Ramos (cell line): ENCODE data around the gene USP30.
"Not testable (repeated sequence)": the region's sequence is repeated elsewhere in the genome, so short reads cannot be mapped to it uniquely, and the experiment has no call there.

Experiments used
- in situ Hi-C: fragments of 300-500 bp; cut with MboI; formaldehyde crosslinking; loops from one replicate; pipeline ENCODE4 v1.14.3; 2022; ENCODE audit warnings: low sequenced_read_pairs; ENCODE audit not compliant: unreplicated experiment

USP30 gene

GRCh38 chr12:109052414-109053323 is at the start of gene USP30:
Gene USP30 (plus strand): TSS chr12:109052576. CDS start chr12:109052679, 103 bp downstream.
- in situ Hi-C loops: no loop called here

- in situ Hi-C loops: no loop called here
Observed at GRCh38 chr12:109004017-109004416, 48.4 kb upstream of the USP30 start.

GRCh38 chr12:109009766-109010165 is 42.6 kb upstream of the USP30 start:
- in situ Hi-C loops: no loop called here

GRCh38 chr12:109010259-109010658 is 42.1 kb upstream of the USP30 start:
- in situ Hi-C loops: no loop called here

GRCh38 chr12:109014984-109015765 is 37.2 kb upstream of the USP30 start:
- in situ Hi-C loops: no loop called here

- in situ Hi-C loops: no loop called here
Observed at GRCh38 chr12:109016016-109016415, 36.4 kb upstream of the USP30 start.

- in situ Hi-C loops: no loop called here
Observed at GRCh38 chr12:109016978-109017377, 35.4 kb upstream of the USP30 start.

GRCh38 chr12:109018296-109018695 is 34.1 kb upstream of the USP30 start:
- in situ Hi-C loops: no loop called here

- in situ Hi-C loops: no loop called here
Observed at GRCh38 chr12:109020146-109020795, 32.1 kb upstream of the USP30 start.

- in situ Hi-C loops: no loop called here
Observed at GRCh38 chr12:109020796-109021380, 31.5 kb upstream of the USP30 start, which contains the start of gene SVOP. Gene SVOP (minus strand): TSS chr12:109021068. CDS start chr12:109020868, 200 bp downstream.

GRCh38 chr12:109027767-109028166 is 24.6 kb upstream of the USP30 start:
- in situ Hi-C loops: no loop called here

- in situ Hi-C loops: not testable (repeated sequence)
Observed at GRCh38 chr12:109028624-109029023, 23.8 kb upstream of the USP30 start.

GRCh38 chr12:109029411-109029810 is 23.0 kb upstream of the USP30 start:
- in situ Hi-C loops: no loop called here

- in situ Hi-C loops: no loop called here
Observed at GRCh38 chr12:109033239-109034196, 18.9 kb upstream of the USP30 start.

- in situ Hi-C loops: no loop called here
Observed at GRCh38 chr12:109036975-109037374, 15.4 kb upstream of the USP30 start.

GRCh38 chr12:109044241-109044640 is 8.1 kb upstream of the USP30 start:
- in situ Hi-C loops: no loop called here

GRCh38 chr12:109047081-109047805 is 5.1 kb upstream of the USP30 start:
- in situ Hi-C loops: no loop called here

- in situ Hi-C loops: not testable (repeated sequence)
Observed at GRCh38 chr12:109048706-109049105, 3.7 kb upstream of the USP30 start.
